Measurements from ENCODE around the gene PDZRN3.

The PDZRN3 gene

GRCh38 chr3:73597476-73597875 is 27.3 kb downstream of the PDZRN3 start:
- H3K27me3 ChIP-seq (ENCODE audit: insufficient read depth, low read length): no peaks in the 10 kb centered on the region
- no peak overlapping the region for H2AFZ ChIP-seq (ENCODE audit: low read length, unreplicated experiment)
- H3K79me2 ChIP-seq (ENCODE audit: control insufficient read depth, insufficient read depth, low read length, unreplicated experiment): no peaks in the 10 kb centered on the region
- no peak overlapping the region for H3K27ac ChIP-seq (ENCODE audit: low read depth, low read length)
- peaks cover 23% of the 10 kb centered on the region for H3K36me3 ChIP-seq (ENCODE audit: insufficient read depth, low read length)
- H3K4me3 ChIP-seq (ENCODE audit: low read depth, low read length): no peak overlapping the region
- peaks cover 20% of the 10 kb centered on the region for H3K4me1 ChIP-seq (ENCODE audit: control insufficient read depth, insufficient read depth, low read length, unreplicated experiment)

DNA sequence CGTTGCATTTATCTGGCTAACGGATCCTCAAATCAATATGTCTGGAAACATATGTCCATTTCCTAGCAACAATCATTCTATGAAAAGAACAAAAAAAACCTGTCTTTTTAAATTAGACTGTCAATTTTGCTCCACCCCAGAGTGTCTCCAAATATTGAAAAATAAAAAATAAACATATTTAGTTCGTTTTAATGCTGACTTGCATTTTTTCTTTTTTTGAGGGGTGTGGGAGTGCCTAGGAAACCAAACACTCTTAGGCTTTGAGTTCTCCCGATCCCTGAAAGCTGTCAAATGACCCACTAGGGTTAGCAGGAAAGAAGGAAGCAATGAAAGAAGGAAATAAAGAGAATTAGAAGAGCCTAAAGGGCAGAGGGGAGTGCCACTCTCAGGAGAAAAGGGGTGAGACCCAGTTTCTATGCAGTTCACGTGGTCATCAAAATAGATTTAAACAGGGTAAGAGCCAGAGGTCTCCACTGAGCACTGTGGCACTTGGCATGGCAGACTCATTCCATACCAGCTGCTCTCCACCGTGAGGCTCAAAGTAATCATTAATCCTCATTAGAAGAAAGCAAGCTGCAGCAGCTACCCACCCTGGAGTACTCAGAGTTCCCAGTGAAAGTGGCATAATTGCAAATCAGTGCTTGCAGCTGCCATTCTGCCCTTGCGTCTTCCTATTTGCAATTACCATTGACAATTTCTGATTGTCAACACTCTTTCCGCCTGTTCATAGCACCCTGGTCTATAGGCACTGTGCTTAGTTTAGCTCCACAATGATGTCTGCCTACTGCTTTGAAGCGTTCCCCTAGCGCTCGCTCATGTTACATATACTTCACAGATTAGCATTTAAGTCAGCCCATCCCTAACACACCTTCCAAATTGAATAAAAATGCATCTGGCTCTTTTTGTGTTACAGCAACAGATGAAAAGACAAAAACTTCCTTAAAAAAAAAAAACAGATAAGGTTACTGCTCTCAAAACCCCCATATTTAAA is 32.3 kb downstream of the PDZRN3 start:
- no peaks in the 10 kb centered on the region for H3K79me2 ChIP-seq (ENCODE audit: control insufficient read depth, insufficient read depth, low read length, unreplicated experiment)

GRCh38 chr3:73591286-73591800 is 33.4 kb downstream of the PDZRN3 start:
- no peaks in the 10 kb centered on the region for H3K79me2 ChIP-seq (ENCODE audit: control insufficient read depth, insufficient read depth, low read length, unreplicated experiment)
- no peaks in the 10 kb centered on the region for H3K4me1 ChIP-seq (ENCODE audit: control insufficient read depth, insufficient read depth, low read length, unreplicated experiment)
- peaks cover 12% of the 10 kb centered on the region for H3K36me3 ChIP-seq (ENCODE audit: insufficient read depth, low read length)
- no peak overlapping the region for H3K27ac ChIP-seq (ENCODE audit: low read depth, low read length)
- no peak overlapping the region for H2AFZ ChIP-seq (ENCODE audit: low read length, unreplicated experiment)
- H3K4me3 ChIP-seq (ENCODE audit: low read depth, low read length): no peak overlapping the region
- no peaks in the 10 kb centered on the region for H3K27me3 ChIP-seq (ENCODE audit: insufficient read depth, low read length)

More for the DNA sequence above, 32.3 kb downstream of the PDZRN3 start:
- Histone ChIP-seq H2AFZ (ENCODE audit: low read length, unreplicated experiment) (no peak overlapping the region), H3K27me3 (ENCODE audit: insufficient read depth, low read length) (no peaks in the 10 kb centered on the region), H3K27ac (ENCODE audit: low read depth, low read length) (no peak overlapping the region), H3K4me3 (ENCODE audit: low read depth, low read length) (no peak overlapping the region), H3K36me3 (ENCODE audit: insufficient read depth, low read length) (peaks cover 17% of the 10 kb centered on the region), H3K4me1 (ENCODE audit: control insufficient read depth, insufficient read depth, low read length, unreplicated experiment) (no peaks in the 10 kb centered on the region)

DNA sequence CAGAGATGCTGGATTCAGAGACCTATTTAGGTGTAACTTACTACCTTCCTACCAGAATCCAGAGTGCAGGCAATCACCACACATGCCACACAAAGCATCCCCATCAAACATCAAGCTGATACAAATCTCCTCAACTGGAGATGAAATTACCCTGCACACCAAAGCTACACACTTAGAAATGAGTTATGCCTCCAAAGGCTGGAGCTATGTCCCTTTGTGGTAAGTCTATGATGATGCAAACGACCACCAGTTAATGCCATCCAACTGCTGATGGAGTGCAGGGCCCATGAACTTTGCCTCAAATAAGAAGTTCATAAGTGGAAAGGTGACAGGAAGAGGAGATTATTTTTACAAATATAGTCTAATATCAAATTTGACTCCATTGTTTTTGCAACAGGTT is 38.1 kb downstream of the PDZRN3 start:
- H3K79me2 ChIP-seq (ENCODE audit: control insufficient read depth, insufficient read depth, low read length, unreplicated experiment): no peaks in the 10 kb centered on the region
- H3K4me1 ChIP-seq (ENCODE audit: control insufficient read depth, insufficient read depth, low read length, unreplicated experiment): no peaks in the 10 kb centered on the region
- H3K27ac ChIP-seq (ENCODE audit: low read depth, low read length): no peak overlapping the region
- H3K4me3 ChIP-seq (ENCODE audit: low read depth, low read length): no peak overlapping the region
- no peaks in the 10 kb centered on the region for H3K36me3 ChIP-seq (ENCODE audit: insufficient read depth, low read length)
- H2AFZ ChIP-seq (ENCODE audit: low read length, unreplicated experiment): no peak overlapping the region
- H3K27me3 ChIP-seq (ENCODE audit: insufficient read depth, low read length): no peaks in the 10 kb centered on the region

- Histone ChIP-seq H3K36me3 (ENCODE audit: insufficient read depth, low read length) (no peaks in the 10 kb centered on the region), H3K4me3 (ENCODE audit: low read depth, low read length) (no peak overlapping the region), H3K27me3 (ENCODE audit: insufficient read depth, low read length) (no peaks in the 10 kb centered on the region), H2AFZ (ENCODE audit: low read length, unreplicated experiment) (no peak overlapping the region), H3K79me2 (ENCODE audit: control insufficient read depth, insufficient read depth, low read length, unreplicated experiment) (no peaks in the 10 kb centered on the region), H3K4me1 (ENCODE audit: control insufficient read depth, insufficient read depth, low read length, unreplicated experiment) (no peaks in the 10 kb centered on the region), H3K27ac (ENCODE audit: low read depth, low read length) (no peak overlapping the region)
Measured at GRCh38 chr3:73586190-73586589, 38.6 kb downstream of the PDZRN3 start.

GRCh38 chr3:73584873-73585272 is 39.9 kb downstream of the PDZRN3 start:
- Histone ChIP-seq H2AFZ (ENCODE audit: low read length, unreplicated experiment) (no peak overlapping the region), H3K4me3 (ENCODE audit: low read depth, low read length) (no peak overlapping the region), H3K79me2 (ENCODE audit: control insufficient read depth, insufficient read depth, low read length, unreplicated experiment) (no peaks in the 10 kb centered on the region), H3K4me1 (ENCODE audit: control insufficient read depth, insufficient read depth, low read length, unreplicated experiment) (peaks cover 13% of the 10 kb centered on the region), H3K27me3 (ENCODE audit: insufficient read depth, low read length) (no peaks in the 10 kb centered on the region), H3K27ac (ENCODE audit: low read depth, low read length) (no peak overlapping the region), H3K36me3 (ENCODE audit: insufficient read depth, low read length) (no peaks in the 10 kb centered on the region)

GRCh38 chr3:73582535-73582934 is 42.2 kb downstream of the PDZRN3 start:
- Histone ChIP-seq H2AFZ (ENCODE audit: low read length, unreplicated experiment) (no peak overlapping the region), H3K27ac (ENCODE audit: low read depth, low read length) (no peak overlapping the region), H3K79me2 (ENCODE audit: control insufficient read depth, insufficient read depth, low read length, unreplicated experiment) (no peaks in the 10 kb centered on the region), H3K4me1 (ENCODE audit: control insufficient read depth, insufficient read depth, low read length, unreplicated experiment) (peaks cover 17% of the 10 kb centered on the region), H3K36me3 (ENCODE audit: insufficient read depth, low read length) (no peaks in the 10 kb centered on the region), H3K27me3 (ENCODE audit: insufficient read depth, low read length) (no peaks in the 10 kb centered on the region), H3K4me3 (ENCODE audit: low read depth, low read length) (no peak overlapping the region)

DNA sequence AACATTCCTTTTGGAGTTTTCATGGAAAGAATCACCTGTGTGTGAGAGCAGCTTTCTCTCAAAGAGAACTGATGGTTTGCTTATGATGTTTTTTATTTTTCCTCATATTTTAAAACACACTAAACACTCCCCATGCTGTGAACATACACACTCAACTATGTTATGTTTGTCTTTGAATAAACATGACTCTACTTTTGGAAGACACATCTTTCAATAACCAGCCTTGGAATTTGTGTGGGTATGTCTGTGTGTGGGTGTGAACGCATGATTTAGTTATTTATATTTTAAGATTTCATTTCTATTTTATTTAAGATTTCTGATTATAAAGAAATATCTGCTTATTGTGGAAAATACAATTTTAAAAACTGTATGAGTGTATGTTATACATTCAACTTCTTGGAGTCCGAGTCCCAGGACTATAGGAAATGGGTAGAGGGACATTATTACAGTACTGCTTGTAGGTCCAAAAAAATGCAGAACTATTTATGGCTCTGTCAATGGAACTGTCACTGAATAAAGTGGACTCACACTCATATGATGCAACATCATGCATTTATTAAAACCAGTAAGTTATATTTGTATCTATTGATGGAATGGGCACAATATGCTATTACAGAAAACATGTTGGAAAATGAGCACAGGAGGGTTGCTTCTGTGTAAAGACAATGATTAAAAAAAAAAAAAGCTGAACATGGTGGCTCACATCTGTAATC is 43.5 kb downstream of the PDZRN3 start:
- no peaks in the 10 kb centered on the region for H3K79me2 ChIP-seq (ENCODE audit: control insufficient read depth, insufficient read depth, low read length, unreplicated experiment)
- H3K27me3 ChIP-seq (ENCODE audit: insufficient read depth, low read length): no peaks in the 10 kb centered on the region
- H3K27ac ChIP-seq (ENCODE audit: low read depth, low read length): peak overlapping the region; percentile 15; the same call in 1 of the 2 replicates
- peaks cover 28% of the 10 kb centered on the region for H3K4me1 ChIP-seq (ENCODE audit: control insufficient read depth, insufficient read depth, low read length, unreplicated experiment)
- H2AFZ ChIP-seq (ENCODE audit: low read length, unreplicated experiment): no peak overlapping the region
- H3K36me3 ChIP-seq (ENCODE audit: insufficient read depth, low read length): no peaks in the 10 kb centered on the region
- H3K4me3 ChIP-seq (ENCODE audit: low read depth, low read length): no peak overlapping the region

- H3K27me3 ChIP-seq (ENCODE audit: insufficient read depth, low read length): no peaks in the 10 kb centered on the region
- H3K27ac ChIP-seq (ENCODE audit: low read depth, low read length): peak overlapping the region; percentile 34
- peaks cover 28% of the 10 kb centered on the region for H3K4me1 ChIP-seq (ENCODE audit: control insufficient read depth, insufficient read depth, low read length, unreplicated experiment)
- no peaks in the 10 kb centered on the region for H3K79me2 ChIP-seq (ENCODE audit: control insufficient read depth, insufficient read depth, low read length, unreplicated experiment)
- no peak overlapping the region for H2AFZ ChIP-seq (ENCODE audit: low read length, unreplicated experiment)
- H3K4me3 ChIP-seq (ENCODE audit: low read depth, low read length): no peak overlapping the region
- H3K36me3 ChIP-seq (ENCODE audit: insufficient read depth, low read length): no peaks in the 10 kb centered on the region
Measured at GRCh38 chr3:73580343-73580742, 44.4 kb downstream of the PDZRN3 start.

- H3K36me3 ChIP-seq (ENCODE audit: insufficient read depth, low read length): no peaks in the 10 kb centered on the region
- no peak overlapping the region for H2AFZ ChIP-seq (ENCODE audit: low read length, unreplicated experiment)
- no peak overlapping the region for H3K4me3 ChIP-seq (ENCODE audit: low read depth, low read length)
- peak overlapping the region; percentile 42; the same call in 1 of the 2 replicates for H3K27ac ChIP-seq (ENCODE audit: low read depth, low read length)
- no peaks in the 10 kb centered on the region for H3K79me2 ChIP-seq (ENCODE audit: control insufficient read depth, insufficient read depth, low read length, unreplicated experiment)
- H3K4me1 ChIP-seq (ENCODE audit: control insufficient read depth, insufficient read depth, low read length, unreplicated experiment): peaks cover 28% of the 10 kb centered on the region
- H3K27me3 ChIP-seq (ENCODE audit: insufficient read depth, low read length): no peaks in the 10 kb centered on the region
Measured at GRCh38 chr3:73577704-73578103, 47.0 kb downstream of the PDZRN3 start.
